Measurements from ENCODE around the gene CORO7.

- TF ChIP-seq REST (IDR thresholded peaks at IDR 0.05; ENCODE audit: insufficient read depth in 1 of 2, low read depth in 2 of 2, low read length in 2 of 2) (no peak), POLR2AphosphoS5 (IDR thresholded peaks at IDR 0.05; ENCODE audit: low read depth, low read length) (no peak), FOXP2 (optimal IDR thresholded peaks at IDR 0.05; ENCODE audit: borderline replicate concordance, extremely low read depth, extremely low read length, insufficient read depth) (no peak)
Observed at GRCh38 chr16:4317532-4318450, 98.6 kb downstream of the CORO7 start.

Measured in PFSK-1 (cell line).